Measurements from ENCODE around the gene NAT10.
"Not testable (repeated sequence)": the region's sequence is repeated elsewhere in the genome, so short reads cannot be mapped to it uniquely, and the experiment has no call there.

Gene NAT10

GRCh38 chr11:34169686-34170085 is 64.3 kb downstream of the NAT10 start:
- DNase-seq: no peak

GRCh38 chr11:34173050-34173449 is 67.6 kb downstream of the NAT10 start:
- no peak for DNase-seq

GRCh38 chr11:34174412-34175041 is 69.1 kb downstream of the NAT10 start:
- peak; percentile 26 for DNase-seq

GRCh38 chr11:34175284-34176019 is 70.0 kb downstream of the NAT10 start:
- DNase-seq: no peak

GRCh38 chr11:34176751-34177209 is 71.4 kb downstream of the NAT10 start:
- no peak for DNase-seq

GRCh38 chr11:34178209-34178821 is 72.9 kb downstream of the NAT10 start:
- DNase-seq: no peak

GRCh38 chr11:34179026-34179675 is 73.7 kb downstream of the NAT10 start:
- no peak for DNase-seq

GRCh38 chr11:34180040-34180813 is 74.8 kb downstream of the NAT10 start:
- no peak for DNase-seq

GRCh38 chr11:34180814-34181165 is 75.4 kb downstream of the NAT10 start:
- not testable (repeated sequence) for DNase-seq

- no peak for DNase-seq
These were observed 75.8 kb downstream of the NAT10 start for GRCh38 chr11:34181251-34181650.

- DNase-seq: no peak
These were observed 76.5 kb downstream of the NAT10 start for GRCh38 chr11:34181856-34182405.

GRCh38 chr11:34182425-34182824 is 77.0 kb downstream of the NAT10 start:
- DNase-seq: no peak

GRCh38 chr11:34182921-34183685 is 77.7 kb downstream of the NAT10 start:
- no peak for DNase-seq

- DNase-seq: no peak
These were observed 78.5 kb downstream of the NAT10 start for GRCh38 chr11:34183848-34184391.

GRCh38 chr11:34184505-34185015 is 79.1 kb downstream of the NAT10 start:
- no peak for DNase-seq

GRCh38 chr11:34185926-34186841 is 80.8 kb downstream of the NAT10 start:
- DNase-seq: no peak

- no peak for DNase-seq
These were observed 82.8 kb downstream of the NAT10 start for GRCh38 chr11:34188181-34188580.

GRCh38 chr11:34189191-34189590 is 83.8 kb downstream of the NAT10 start:
- DNase-seq: no peak

GRCh38 chr11:34190192-34191139 is 85.0 kb downstream of the NAT10 start:
- DNase-seq: no peak

Data from NCI-H1048 (cell line).